GM23338 (cell line): ENCODE results near the gene UQCC5. TPM values are rescaled to one million over a fixed set of nuclear protein-coding genes. Genes with fewer than 3 reads are reported as not detected.

Source experiments
- ATAC-seq: fragments of 200-7000 bp; cut with Tn5 transposase; 3 replicates; pipeline ENCODE4 v1.9.1; 2020
- DNase-seq: peaks from one replicate; pipeline ENCODE4 v3.0.0-alpha.2; 2015; ENCODE audit warnings: low spot score
- H2AFZ ChIP-seq: fragments of 200-600 bp; sonication (generic); 2 replicates; pipeline ENCODE4 v1.8.0; 2016; ENCODE audit warnings: antibody characterized with exemption, mild to moderate bottlenecking, moderate library complexity
- H3F3A ChIP-seq: fragments of 200-600 bp; sonication (generic); replicated peaks from 2 replicates; pipeline ENCODE4 v1.8.0; 2017; ENCODE audit warnings: antibody characterized with exemption, mixed run types, low read depth
- H3K27ac ChIP-seq: fragments of 200-600 bp; sonication (generic); 2 replicates; pipeline ENCODE4 v1.6.1; 2016; ENCODE audit warnings: low read depth
- H3K27me3 ChIP-seq: fragments of 200-600 bp; sonication (generic); 2 replicates; pipeline ENCODE4 v1.8.0; 2016; ENCODE audit warnings: mild to moderate bottlenecking, mixed run types, moderate library complexity; ENCODE audit not compliant: insufficient read depth
- H3K36me3 ChIP-seq: fragments of 200-600 bp; sonication (generic); 2 replicates; pipeline ENCODE4 v1.8.0; 2016; ENCODE audit warnings: mild to moderate bottlenecking; ENCODE audit not compliant: insufficient read depth
- H3K4me1 ChIP-seq: fragments of 200-600 bp; sonication (generic); 2 replicates; pipeline ENCODE4 v1.8.0; 2016; ENCODE audit warnings: mild to moderate bottlenecking, moderate library complexity; ENCODE audit not compliant: insufficient read depth
- H3K4me2 ChIP-seq: fragments of 200-600 bp; sonication (generic); 2 replicates; pipeline ENCODE4 v1.7.1; 2017; ENCODE audit warnings: mixed run types
- H3K4me3 ChIP-seq: fragments of 200-600 bp; sonication (generic); 2 replicates; pipeline ENCODE4 v1.6.1; 2016; ENCODE audit warnings: mixed run types
- H3K79me2 ChIP-seq: fragments of 200-600 bp; sonication (generic); replicated peaks from 2 replicates; pipeline ENCODE4 v1.8.0; 2017; ENCODE audit warnings: mild to moderate bottlenecking; ENCODE audit not compliant: insufficient read depth
- H3K9me2 ChIP-seq: fragments of 200-600 bp; sonication (generic); 2 replicates; pipeline ENCODE4 v1.8.0; 2017; ENCODE audit not compliant: insufficient read depth
- H4K20me1 ChIP-seq: fragments of 200-600 bp; sonication (generic); replicated peaks from 2 replicates; pipeline ENCODE4 v1.8.0; 2017; ENCODE audit warnings: mild to moderate bottlenecking; ENCODE audit not compliant: insufficient read depth
- H3K27ac Mint-ChIP-seq: 2 replicates; pipeline ENCODE4 v1.8.0; 2020; ENCODE audit warnings: inconsistent platforms, mild to moderate bottlenecking, moderate library complexity, mixed read lengths
- H3K27me3 Mint-ChIP-seq: 3 replicates; pipeline ENCODE4 v1.8.0; 2022; ENCODE audit warnings: low read depth, mild to moderate bottlenecking, moderate library complexity, mixed read lengths, inconsistent platforms; ENCODE audit not compliant: insufficient read depth, poor library complexity
- H3K36me3 Mint-ChIP-seq: 3 replicates; pipeline ENCODE4 v1.8.0; 2021; ENCODE audit warnings: low read depth, mild to moderate bottlenecking, inconsistent platforms, moderate library complexity, mixed read lengths
- H3K4me1 Mint-ChIP-seq: 3 replicates; pipeline ENCODE4 v1.8.0; 2020; ENCODE audit warnings: mild to moderate bottlenecking, inconsistent platforms, mixed read lengths
- H3K4me3 Mint-ChIP-seq: 3 replicates; pipeline ENCODE4 v1.8.0; 2021; ENCODE audit warnings: moderate library complexity, mild to moderate bottlenecking, inconsistent platforms, mixed read lengths
- H3K9me3 Mint-ChIP-seq: 3 replicates; pipeline ENCODE4 v1.8.0; 2020; ENCODE audit warnings: moderate library complexity, mild to moderate bottlenecking, inconsistent platforms, mixed read lengths
- CREB1 ChIP-seq: fragments of 250-450 bp; sonication (Bioruptor Pico); IDR thresholded peaks from 2 replicates; pipeline ENCODE4 v1.5.0; 2020; ENCODE audit warnings: low read depth, mild to moderate bottlenecking, moderate library complexity
- ETS1 ChIP-seq: IDR thresholded peaks from 2 replicates; pipeline ENCODE4 v1.6.1; 2016; ENCODE audit warnings: antibody characterized with exemption
- EZH2 ChIP-seq: fragments of 200-600 bp; sonication (generic); IDR thresholded peaks from one replicate; pipeline ENCODE4 v1.8.0; 2017; ENCODE audit warnings: antibody characterized with exemption, mild to moderate bottlenecking, low read depth; ENCODE audit not compliant: unreplicated experiment
- EZH2phosphoT487 ChIP-seq: fragments of 200-600 bp; sonication (generic); IDR thresholded peaks from one replicate; pipeline ENCODE4 v1.8.1; 2018; ENCODE audit warnings: antibody characterized with exemption; ENCODE audit not compliant: unreplicated experiment
- NANOG ChIP-seq: IDR thresholded peaks from 2 replicates; pipeline ENCODE4 v1.6.1; 2016; ENCODE audit warnings: antibody characterized with exemption, borderline replicate concordance
- POLR2AphosphoS5 ChIP-seq: IDR thresholded peaks from 2 replicates; pipeline ENCODE4 v1.6.1; 2016; ENCODE audit warnings: antibody characterized with exemption, low read depth
- STAT1 ChIP-seq: IDR thresholded peaks from one replicate; pipeline ENCODE4 v1.6.1; 2016; ENCODE audit warnings: antibody characterized with exemption; ENCODE audit not compliant: unreplicated experiment
- ZNF114 ChIP-seq: fragments of 250-450 bp; sonication (Bioruptor Pico); IDR thresholded peaks from 2 replicates; pipeline ENCODE4 v1.5.0; 2020; ENCODE audit warnings: mild to moderate bottlenecking, moderate library complexity
- ZNF331 ChIP-seq: fragments of 250-450 bp; sonication (Bioruptor Pico); IDR thresholded peaks from 2 replicates; pipeline ENCODE4 v1.5.0; 2020; ENCODE audit warnings: low read depth, mild to moderate bottlenecking, moderate library complexity
- polyA plus RNA-seq: library from polyadenylated mRNA; unstranded; fragments of >200 nt; fragmentation: Nextera tagmentation; extraction: Ambion mirVana; gene quantifications from 2 replicates; pipeline ENCODE4 v1.2.1, GENCODE V29; 2016
- total RNA-seq: library from RNA; depleted of rRNA; stranded (reverse); fragments of >200 nt; shearing (Covaris generic); gene quantifications from 2 replicates; pipeline ENCODE4 v1.2.3, GENCODE V29; 2014
- TF ChIP-seq, protein P1 (sequence below), 2 experiments: fragments of 200-600 bp in 1 of 2; sonication (generic) in 1 of 2; conservative IDR thresholded peaks; 2 replicates each; pipeline versions ENCODE4 v1.5.1 to v1.6.1; 2016 to 2017; ENCODE audit warnings: antibody characterized with exemption in 2 of 2, low read depth in 2 of 2, mild to moderate bottlenecking in 2 of 2, moderate library complexity in 1 of 2

UQCC5 gene
- total and polyA plus RNA-seq, 2 experiments from 2014 or later: 2.6 to 156 TPM

DNA sequence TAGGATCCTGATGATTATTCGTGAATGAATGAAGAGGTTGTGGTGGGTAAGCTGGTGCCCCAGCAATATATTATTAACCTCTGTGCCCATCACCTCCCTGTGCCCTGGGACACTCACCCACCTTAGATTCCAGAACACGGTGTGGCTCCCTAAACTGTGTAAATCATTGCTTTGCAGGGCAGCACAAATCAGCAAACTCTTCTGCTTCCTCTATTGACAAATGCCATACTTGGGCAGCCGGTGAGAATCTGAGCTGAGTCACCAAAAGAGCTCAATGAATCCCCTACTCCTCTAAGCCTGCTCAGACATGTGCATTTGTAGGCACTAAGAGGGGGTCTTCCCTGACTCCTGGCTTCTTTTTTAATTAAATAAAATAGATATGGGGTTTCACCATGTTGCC is 15.7 kb downstream of the UQCC5 start:
- Histone ChIP-seq H4K20me1 (no peaks in the 10 kb centered on the region), H3F3A (no peaks in the 10 kb centered on the region), H3K27me3 (no peaks in the 10 kb centered on the region), H3K36me3 (peaks cover 12% of the 10 kb centered on the region), H3K9me2 (no peaks in the 10 kb centered on the region), H3K27ac (0 out of 2 replicates have a peak overlapping the region, but pooled peaks have one; percentile 36), H3K4me1 (peaks cover 6% of the 10 kb centered on the region; the same call in 1 of the 2 replicates), H3K4me2 (no peak overlapping the region), H3K79me2 (no peaks in the 10 kb centered on the region), H3K4me3 (no peak overlapping the region), H2AFZ (no peak overlapping the region)
- ATAC-seq (no peak), DNase-seq (no peak)
- Mint-ChIP-seq H3K27ac (peak overlapping the region; percentile 56; the same call in 1 of the 2 replicates), H3K27me3 (peaks cover 2% of the 10 kb centered on the region), H3K4me1 (peaks cover 14% of the 10 kb centered on the region; the same call in 2 of the 3 replicates), H3K9me3 (no peaks in the 10 kb centered on the region), H3K36me3 (peaks cover 16% of the 10 kb centered on the region; the same call in 2 of the 3 replicates), H3K4me3 (no peak overlapping the region)
- no peak for TF ChIP-seq EZH2phosphoT487

GRCh38 chr3:52554026-52554755 is 17.8 kb downstream of the UQCC5 start:
- no peak for TF ChIP-seq POLR2AphosphoS5
- TF ChIP-seq ZNF114: no peak
- TF ChIP-seq ZNF331: no peak
- no peak for TF ChIP-seq STAT1
- no peak for TF ChIP-seq CREB1 (CRISPR knock-in tag)
- no peak for TF ChIP-seq ETS1
- no peak for TF ChIP-seq EZH2
- TF ChIP-seq, protein P1, sequence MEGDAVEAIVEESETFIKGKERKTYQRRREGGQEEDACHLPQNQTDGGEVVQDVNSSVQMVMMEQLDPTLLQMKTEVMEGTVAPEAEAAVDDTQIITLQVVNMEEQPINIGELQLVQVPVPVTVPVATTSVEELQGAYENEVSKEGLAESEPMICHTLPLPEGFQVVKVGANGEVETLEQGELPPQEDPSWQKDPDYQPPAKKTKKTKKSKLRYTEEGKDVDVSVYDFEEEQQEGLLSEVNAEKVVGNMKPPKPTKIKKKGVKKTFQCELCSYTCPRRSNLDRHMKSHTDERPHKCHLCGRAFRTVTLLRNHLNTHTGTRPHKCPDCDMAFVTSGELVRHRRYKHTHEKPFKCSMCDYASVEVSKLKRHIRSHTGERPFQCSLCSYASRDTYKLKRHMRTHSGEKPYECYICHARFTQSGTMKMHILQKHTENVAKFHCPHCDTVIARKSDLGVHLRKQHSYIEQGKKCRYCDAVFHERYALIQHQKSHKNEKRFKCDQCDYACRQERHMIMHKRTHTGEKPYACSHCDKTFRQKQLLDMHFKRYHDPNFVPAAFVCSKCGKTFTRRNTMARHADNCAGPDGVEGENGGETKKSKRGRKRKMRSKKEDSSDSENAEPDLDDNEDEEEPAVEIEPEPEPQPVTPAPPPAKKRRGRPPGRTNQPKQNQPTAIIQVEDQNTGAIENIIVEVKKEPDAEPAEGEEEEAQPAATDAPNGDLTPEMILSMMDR (conservative IDR thresholded peaks at IDR 0.05; ENCODE audit: low read depth in 2 of 2): no peak
- no peak for TF ChIP-seq NANOG
- peaks cover 10% of the 10 kb centered on the region for H3K36me3 ChIP-seq
- no peak overlapping the region for H3K27ac ChIP-seq
- DNase-seq: no peak
- Mint-ChIP-seq H3K27me3 (peaks cover 2% of the 10 kb centered on the region), H3K27ac (no peak overlapping the region), H3K4me1 (peaks cover 17% of the 10 kb centered on the region; the same call in 2 of the 3 replicates), H3K36me3 (peaks cover 14% of the 10 kb centered on the region), H3K9me3 (no peaks in the 10 kb centered on the region), H3K4me3 (no peak overlapping the region)
- no peak overlapping the region for H2AFZ ChIP-seq
- no peaks in the 10 kb centered on the region for H3K27me3 ChIP-seq
- H3K9me2 ChIP-seq: no peaks in the 10 kb centered on the region
- H3K4me3 ChIP-seq: no peak overlapping the region
- no peaks in the 10 kb centered on the region for H3F3A ChIP-seq
- ATAC-seq: no peak
- no peak overlapping the region for H3K4me2 ChIP-seq
- no peaks in the 10 kb centered on the region for H3K79me2 ChIP-seq
- no peaks in the 10 kb centered on the region for H4K20me1 ChIP-seq
- H3K4me1 ChIP-seq: peaks cover 7% of the 10 kb centered on the region; the same call in 1 of the 2 replicates
